Measurements from ENCODE around the gene CMIP.
A peak's percentile ranks its signal among the peaks of the same experiment; 100 is the strongest.
"Not testable (repeated sequence)": the region's sequence is repeated elsewhere in the genome, so short reads cannot be mapped to it uniquely, and the experiment has no call there.

Gene CMIP

GRCh38 chr16:81444448-81445121 is at the start of gene CMIP:
CMIP (plus strand) TSS chr16:81444808.
- Histone ChIP-seq H3K4me3 (ENCODE audit: low read length) (peak within 1 kb of the TSS; percentile 88), H3K9ac (ENCODE audit: low read length) (peak within 1 kb of the TSS; percentile 70), H3K4me1 (ENCODE audit: control insufficient read depth, insufficient read depth, low read length) (peaks cover 14% of the 10 kb centered on the region), H3K27me3 (ENCODE audit: control insufficient read depth, insufficient read depth, low read length) (no peaks in the 10 kb centered on the region), H3K27ac (ENCODE audit: low read depth, low read length) (peak within 1 kb of the TSS; percentile 56), H3K36me3 (ENCODE audit: control insufficient read depth, insufficient read depth, low read length) (no peaks in the 10 kb centered on the region)

DNA sequence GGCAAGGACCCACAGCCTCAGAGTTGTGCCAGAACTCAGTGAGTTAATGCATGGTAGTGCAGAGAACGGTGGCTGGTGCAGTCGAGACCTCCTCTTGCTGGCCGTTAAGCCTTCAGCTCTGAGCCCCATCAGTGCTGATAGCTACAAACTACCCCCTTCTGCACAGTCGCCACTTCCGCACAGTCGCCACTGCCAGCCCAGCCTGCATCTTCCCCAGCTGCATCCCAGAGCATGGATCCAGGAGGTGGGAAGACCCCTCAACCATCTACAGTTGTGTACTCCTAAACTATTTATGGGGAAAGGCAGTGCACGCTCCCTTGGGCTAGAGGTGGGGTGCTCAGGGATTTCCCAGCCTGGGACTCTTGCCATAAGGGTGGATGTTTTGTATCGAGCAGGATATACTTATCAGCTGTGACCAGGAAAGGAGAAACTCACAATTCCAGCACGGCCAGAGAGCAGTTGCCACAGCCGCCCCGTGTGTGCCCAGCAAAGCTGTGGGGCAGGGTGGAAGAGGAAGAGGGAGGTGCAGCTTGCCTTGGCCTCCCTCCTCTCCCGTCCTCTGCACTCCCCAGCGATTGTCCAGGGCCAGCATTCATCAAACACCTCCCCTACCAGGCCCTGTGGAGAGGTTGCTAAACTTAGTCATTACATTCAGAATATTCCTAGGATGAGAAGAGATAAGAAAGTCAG is 49.5 kb upstream of the CMIP start:
- no peak overlapping the region for H3K27ac ChIP-seq (ENCODE audit: low read depth, low read length)
- H3K4me3 ChIP-seq (ENCODE audit: low read length), result no peak overlapping the region
- H3K27me3 ChIP-seq (ENCODE audit: control insufficient read depth, insufficient read depth, low read length), result no peaks in the 10 kb centered on the region
- H3K4me1 ChIP-seq (ENCODE audit: control insufficient read depth, insufficient read depth, low read length), result no peaks in the 10 kb centered on the region
- no peak overlapping the region for H3K9ac ChIP-seq (ENCODE audit: low read length)
- peaks cover 3% of the 10 kb centered on the region for H3K36me3 ChIP-seq (ENCODE audit: control insufficient read depth, insufficient read depth, low read length)

GRCh38 chr16:81397058-81397878 is 47.3 kb upstream of the CMIP start:
- Histone ChIP-seq H3K27me3 (ENCODE audit: control insufficient read depth, insufficient read depth, low read length) (no peaks in the 10 kb centered on the region), H3K36me3 (ENCODE audit: control insufficient read depth, insufficient read depth, low read length) (no peaks in the 10 kb centered on the region), H3K4me1 (ENCODE audit: control insufficient read depth, insufficient read depth, low read length) (no peaks in the 10 kb centered on the region), H3K4me3 (ENCODE audit: low read length) (no peak overlapping the region), H3K27ac (ENCODE audit: low read depth, low read length) (no peak overlapping the region), H3K9ac (ENCODE audit: low read length) (no peak overlapping the region)

GRCh38 chr16:81397879-81398520 is 46.6 kb upstream of the CMIP start:
- Histone ChIP-seq H3K4me3 (ENCODE audit: low read length) (no peak overlapping the region), H3K27me3 (ENCODE audit: control insufficient read depth, insufficient read depth, low read length) (no peaks in the 10 kb centered on the region), H3K9ac (ENCODE audit: low read length) (no peak overlapping the region), H3K4me1 (ENCODE audit: control insufficient read depth, insufficient read depth, low read length) (no peaks in the 10 kb centered on the region), H3K27ac (ENCODE audit: low read depth, low read length) (no peak overlapping the region), H3K36me3 (ENCODE audit: control insufficient read depth, insufficient read depth, low read length) (no peaks in the 10 kb centered on the region)

DNA sequence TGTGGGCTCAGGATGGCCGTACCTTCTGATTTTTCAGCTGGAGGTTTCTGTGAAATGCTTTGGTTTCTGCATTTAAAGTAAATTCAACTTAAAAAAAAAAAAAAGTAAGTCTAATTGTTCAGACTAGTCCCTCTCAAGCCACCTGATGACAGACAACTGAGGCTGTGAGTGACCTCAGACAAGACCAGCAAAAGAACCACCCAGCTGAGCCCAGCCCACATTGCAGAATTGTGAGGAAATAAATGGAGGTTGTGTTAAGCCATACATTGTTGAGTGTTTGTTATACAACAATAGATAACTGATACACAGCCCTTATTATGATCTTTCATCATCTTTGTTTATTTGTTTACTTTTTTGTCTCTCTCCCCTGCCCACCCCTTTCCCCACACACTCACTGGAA is 44.7 kb upstream of the CMIP start:
- Histone ChIP-seq H3K4me1 (ENCODE audit: control insufficient read depth, insufficient read depth, low read length) (peaks cover 3% of the 10 kb centered on the region), H3K36me3 (ENCODE audit: control insufficient read depth, insufficient read depth, low read length) (no peaks in the 10 kb centered on the region), H3K4me3 (ENCODE audit: low read length) (no peak overlapping the region), H3K27me3 (ENCODE audit: control insufficient read depth, insufficient read depth, low read length) (no peaks in the 10 kb centered on the region), H3K27ac (ENCODE audit: low read depth, low read length) (no peak overlapping the region), H3K9ac (ENCODE audit: low read length) (no peak overlapping the region)

DNA sequence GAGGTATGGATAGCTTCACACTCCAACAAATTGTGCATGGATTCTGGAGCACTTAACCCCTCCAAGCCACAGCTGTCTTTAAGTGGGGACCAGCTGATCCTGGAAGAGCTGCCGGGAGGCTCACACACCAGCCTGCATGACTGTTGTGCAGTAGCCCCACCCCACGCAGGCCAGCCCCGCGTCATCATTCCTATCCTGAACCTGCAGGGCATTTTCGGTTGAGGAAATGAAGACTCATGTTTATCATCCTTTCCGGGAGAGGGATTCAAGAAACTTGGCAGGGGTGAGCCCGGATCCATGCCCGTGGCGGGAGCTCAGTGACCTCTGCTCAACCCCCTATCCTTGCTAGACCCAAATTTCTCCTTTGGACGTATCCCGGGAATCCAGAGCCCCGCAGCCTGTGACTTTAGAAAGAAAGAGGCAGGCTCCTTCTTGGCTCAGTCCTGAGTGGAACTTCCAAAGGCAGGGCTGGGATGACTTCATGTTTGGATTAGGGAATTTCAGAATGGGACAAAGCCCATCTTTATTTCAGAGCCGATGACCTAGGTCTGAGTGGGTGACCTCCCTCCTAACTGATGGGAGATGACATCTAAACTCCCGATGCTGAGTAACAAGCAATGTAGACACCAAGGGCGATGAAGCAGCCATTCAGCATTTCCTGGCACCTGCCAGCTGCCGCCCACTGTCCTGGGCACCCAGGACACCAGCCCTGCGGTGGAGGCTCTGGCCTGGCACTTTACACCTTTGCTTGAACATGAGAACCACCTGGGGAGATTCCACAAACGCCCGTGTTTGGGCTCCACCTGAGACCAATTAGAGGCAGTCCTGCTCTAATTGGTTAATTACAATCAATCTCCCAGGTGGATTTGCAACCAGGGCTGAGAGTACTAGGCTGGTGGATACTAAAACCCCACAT is 43.3 kb upstream of the CMIP start:
- no peak overlapping the region for H3K27ac ChIP-seq (ENCODE audit: low read depth, low read length)
- peaks cover 3% of the 10 kb centered on the region for H3K4me1 ChIP-seq (ENCODE audit: control insufficient read depth, insufficient read depth, low read length)
- H3K9ac ChIP-seq (ENCODE audit: low read length), result no peak overlapping the region
- no peak overlapping the region for H3K4me3 ChIP-seq (ENCODE audit: low read length)
- no peaks in the 10 kb centered on the region for H3K36me3 ChIP-seq (ENCODE audit: control insufficient read depth, insufficient read depth, low read length)
- no peaks in the 10 kb centered on the region for H3K27me3 ChIP-seq (ENCODE audit: control insufficient read depth, insufficient read depth, low read length)

GRCh38 chr16:81403208-81403600 is 41.4 kb upstream of the CMIP start:
- no peak overlapping the region for H3K4me3 ChIP-seq (ENCODE audit: low read length)
- H3K4me1 ChIP-seq (ENCODE audit: control insufficient read depth, insufficient read depth, low read length), result peaks cover 3% of the 10 kb centered on the region
- no peak overlapping the region for H3K27ac ChIP-seq (ENCODE audit: low read depth, low read length)
- no peak overlapping the region for H3K9ac ChIP-seq (ENCODE audit: low read length)
- H3K36me3 ChIP-seq (ENCODE audit: control insufficient read depth, insufficient read depth, low read length), result no peaks in the 10 kb centered on the region
- no peaks in the 10 kb centered on the region for H3K27me3 ChIP-seq (ENCODE audit: control insufficient read depth, insufficient read depth, low read length)

DNA sequence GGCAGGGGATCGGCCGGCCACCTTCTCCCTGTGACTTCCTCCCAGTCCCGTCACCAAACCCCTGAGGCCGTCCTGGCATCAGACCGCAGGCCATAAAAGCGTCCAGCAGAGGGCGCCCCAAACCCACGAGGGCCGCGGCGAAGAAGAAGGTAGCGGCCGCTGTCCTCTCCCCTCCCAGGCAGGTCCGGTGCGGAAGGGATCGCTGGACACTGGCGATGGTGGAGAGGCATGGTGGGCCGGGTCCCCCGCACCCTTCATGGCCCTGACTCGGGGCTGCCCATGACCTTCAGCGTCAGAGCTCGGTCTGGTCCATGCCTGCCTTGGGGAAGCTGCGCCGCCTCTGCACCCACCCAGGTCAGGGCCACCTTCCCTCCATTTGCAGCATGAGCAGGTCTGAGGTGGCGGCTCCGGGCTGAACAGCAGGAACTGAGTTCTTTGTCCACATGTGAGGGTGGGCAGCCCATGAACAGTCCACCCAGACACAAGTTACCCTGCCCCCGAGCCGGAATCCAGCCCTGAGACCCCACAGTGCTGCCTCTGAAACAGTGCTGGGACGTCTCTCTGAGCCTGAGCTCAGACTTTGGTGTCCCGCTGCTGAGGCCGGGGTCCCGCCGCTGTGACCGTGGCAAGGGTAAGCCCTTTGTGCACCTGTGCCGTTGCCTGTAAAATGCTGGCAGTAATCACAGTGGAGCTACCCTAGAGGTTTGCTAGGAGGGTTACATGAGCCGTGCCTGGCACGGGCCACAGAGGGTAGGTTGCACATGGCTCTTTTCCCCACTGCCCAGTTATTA is 40.8 kb upstream of the CMIP start:
- H3K4me1 ChIP-seq (ENCODE audit: control insufficient read depth, insufficient read depth, low read length), result peaks cover 3% of the 10 kb centered on the region
- no peaks in the 10 kb centered on the region for H3K36me3 ChIP-seq (ENCODE audit: control insufficient read depth, insufficient read depth, low read length)
- no peaks in the 10 kb centered on the region for H3K27me3 ChIP-seq (ENCODE audit: control insufficient read depth, insufficient read depth, low read length)
- H3K27ac ChIP-seq (ENCODE audit: low read depth, low read length), result no peak overlapping the region
- H3K9ac ChIP-seq (ENCODE audit: low read length), result no peak overlapping the region
- peak overlapping the region; percentile 51 for H3K4me3 ChIP-seq (ENCODE audit: low read length)

DNA sequence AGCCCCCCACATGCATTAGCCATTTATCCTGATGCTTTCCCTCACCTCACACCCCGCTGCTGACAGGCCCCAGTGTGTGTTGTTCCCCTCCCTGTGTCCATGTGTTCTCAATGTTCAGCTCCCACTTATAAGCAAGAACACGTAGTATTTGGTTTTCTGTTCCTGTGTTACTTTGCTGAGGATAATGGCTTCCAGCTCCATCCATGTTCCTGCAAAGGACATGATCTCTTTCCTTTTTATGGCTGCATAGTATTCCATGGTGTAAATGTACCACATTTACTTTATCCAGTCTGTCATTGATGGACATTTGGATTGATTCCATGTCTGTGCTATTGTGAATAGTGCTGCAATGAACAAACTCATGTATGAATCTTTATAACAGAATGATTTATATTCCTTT is 39.6 kb upstream of the CMIP start:
- H3K27ac ChIP-seq (ENCODE audit: low read depth, low read length); H3K4me3 ChIP-seq (ENCODE audit: low read length); H3K36me3 ChIP-seq (ENCODE audit: control insufficient read depth, insufficient read depth, low read length); H3K27me3 ChIP-seq (ENCODE audit: control insufficient read depth, insufficient read depth, low read length); H3K9ac ChIP-seq (ENCODE audit: low read length); H3K4me1 ChIP-seq (ENCODE audit: control insufficient read depth, insufficient read depth, low read length): not testable (repeated sequence)

- no peaks in the 10 kb centered on the region for H3K36me3 ChIP-seq (ENCODE audit: control insufficient read depth, insufficient read depth, low read length)
- no peak overlapping the region for H3K4me3 ChIP-seq (ENCODE audit: low read length)
- no peaks in the 10 kb centered on the region for H3K27me3 ChIP-seq (ENCODE audit: control insufficient read depth, insufficient read depth, low read length)
- no peak overlapping the region for H3K9ac ChIP-seq (ENCODE audit: low read length)
- H3K4me1 ChIP-seq (ENCODE audit: control insufficient read depth, insufficient read depth, low read length), result peaks cover 3% of the 10 kb centered on the region
- H3K27ac ChIP-seq (ENCODE audit: low read depth, low read length), result no peak overlapping the region
Measured at GRCh38 chr16:81405702-81406113, 38.9 kb upstream of the CMIP start.

DNA sequence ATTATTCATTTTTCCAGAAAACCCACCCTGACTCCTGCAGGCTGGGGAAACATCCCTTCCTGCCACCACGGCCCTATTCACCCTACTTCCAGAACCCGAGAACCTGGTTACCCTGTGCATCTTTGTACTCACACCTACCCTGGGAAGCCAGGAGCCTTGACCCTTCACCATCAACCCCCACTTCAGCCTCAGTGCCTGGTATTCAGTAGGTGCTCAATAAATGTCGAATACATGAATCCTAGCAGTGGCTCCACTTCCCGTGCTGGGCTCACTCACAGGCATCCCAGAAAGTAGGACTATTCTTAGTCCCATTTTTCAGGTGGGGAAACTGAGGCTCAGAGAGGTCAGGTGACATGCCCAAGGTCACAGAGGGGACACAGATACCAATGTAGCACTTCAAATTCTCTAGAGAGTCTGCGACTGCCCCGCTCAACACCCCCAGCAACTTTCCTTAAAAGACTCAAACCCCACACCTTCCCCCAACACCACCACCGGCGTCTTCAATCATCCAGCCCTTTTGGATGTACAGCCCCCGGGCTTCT is 36.1 kb upstream of the CMIP start:
- no peaks in the 10 kb centered on the region for H3K36me3 ChIP-seq (ENCODE audit: control insufficient read depth, insufficient read depth, low read length)
- H3K4me1 ChIP-seq (ENCODE audit: control insufficient read depth, insufficient read depth, low read length), result peaks cover 3% of the 10 kb centered on the region
- no peak overlapping the region for H3K4me3 ChIP-seq (ENCODE audit: low read length)
- H3K27me3 ChIP-seq (ENCODE audit: control insufficient read depth, insufficient read depth, low read length), result no peaks in the 10 kb centered on the region
- H3K9ac ChIP-seq (ENCODE audit: low read length), result no peak overlapping the region
- H3K27ac ChIP-seq (ENCODE audit: low read depth, low read length), result no peak overlapping the region

All from rectal smooth muscle tissue (tissue), 1 donor.